SK-N-SH (cell line): ENCODE results near the gene CLMP. TPM values are rescaled to one million over a fixed set of nuclear protein-coding genes. Genes with fewer than 3 reads are reported as not detected.

Experiments used
- CTCF ChIA-PET: fragments of 300-600, 350-600 bp; formaldehyde crosslinking; extraction: SDS; loops from one replicate; lab custom pipeline; 2021; lab: Yijun Ruan, JAX
- POLR2A ChIA-PET: fragments of 350-600 bp; sonication (Branson Sonifier 250); formaldehyde crosslinking; extraction: SDS; loops from one replicate; lab custom pipeline; 2020; ENCODE audit warnings: antibody characterized with exemption, inconsistent platforms; lab: Yijun Ruan, JAX
- DNase-seq: peaks from one replicate; pipeline ENCODE4 v3.0.0; 2012
- H2AFZ ChIP-seq: fragments of 200-600 bp; sonication (generic); 2 replicates; pipeline ENCODE4 v1.8.1; 2016; ENCODE audit warnings: antibody characterized with exemption, mild to moderate bottlenecking, low read depth
- H3F3A ChIP-seq: fragments of 200-600 bp; sonication (generic); replicated peaks from 2 replicates; pipeline ENCODE3; 2016; ENCODE audit warnings: antibody characterized with exemption, mild to moderate bottlenecking; ENCODE audit not compliant: insufficient read depth
- H3K27ac ChIP-seq, 2 experiments: fragments of 200-500 bp in 1 of 2; fragments of 200-600 bp in 1 of 2; sonication (Bioruptor generic) in 1 of 2; sonication (generic), shearing (Covaris generic) in 1 of 2; 2 replicates each; pipeline versions ENCODE4 v1.5.1 to v1.6.1; 2014 to 2016; ENCODE audit warnings: low read depth in 2 of 2, inconsistent platforms in 1 of 2, low read length in 1 of 2, mild to moderate bottlenecking in 1 of 2, mixed read lengths in 1 of 2
- H3K27me3 ChIP-seq: fragments of 200-600 bp; sonication (generic), shearing (Covaris generic); 2 replicates; pipeline ENCODE4 v1.6.1; 2016; ENCODE audit warnings: mixed run types; ENCODE audit not compliant: insufficient read depth
- H3K36me3 ChIP-seq, 2 experiments: fragments of 200-500 bp in 1 of 2; fragments of 200-600 bp in 1 of 2; sonication (Bioruptor generic) in 1 of 2; sonication (generic) in 1 of 2; replicated peaks in 1 of 2; 2 replicates each; pipeline versions ENCODE3 to v1.5.1; 2014 to 2016; ENCODE audit warnings: low read length in 1 of 2, mild to moderate bottlenecking in 1 of 2; ENCODE audit not compliant: insufficient read depth in 2 of 2, control insufficient read depth in 1 of 2
- H3K4me1 ChIP-seq, 2 experiments: fragments of 200-500 bp in 1 of 2; fragments of 200-600 bp in 1 of 2; sonication (Bioruptor generic) in 1 of 2; sonication (generic), shearing (Covaris generic) in 1 of 2; 2 replicates each; pipeline versions ENCODE4 v1.5.1 to v1.6.1; 2014 to 2016; ENCODE audit warnings: low read depth in 1 of 2, low read length in 1 of 2, mixed run types in 1 of 2; ENCODE audit not compliant: insufficient read depth in 2 of 2, control insufficient read depth in 1 of 2
- H3K4me2 ChIP-seq: fragments of 200-600 bp; sonication (generic), shearing (Covaris generic); 2 replicates; pipeline ENCODE4 v1.6.1; 2017; ENCODE audit warnings: mixed run types
- H3K4me3 ChIP-seq, 2 experiments: fragments of 200-500 bp in 1 of 2; fragments of 200-600 bp in 1 of 2; sonication (Bioruptor generic) in 1 of 2; sonication (generic), shearing (Covaris generic) in 1 of 2; 2 replicates each; pipeline versions ENCODE4 v1.5.1 to v1.8.1; 2014 to 2016; ENCODE audit warnings: low read depth in 2 of 2, inconsistent platforms in 1 of 2, low read length in 1 of 2, mild to moderate bottlenecking in 1 of 2, mixed read lengths in 1 of 2, moderate library complexity in 1 of 2
- H3K79me2 ChIP-seq: fragments of 200-600 bp; sonication (generic); 2 replicates; pipeline ENCODE4 v1.8.1; 2017; ENCODE audit warnings: mild to moderate bottlenecking; ENCODE audit not compliant: insufficient read depth
- H3K9ac ChIP-seq: fragments of 200-600 bp; sonication (generic); 2 replicates; pipeline ENCODE4 v1.6.1; 2017; ENCODE audit warnings: mixed run types
- H3K9me2 ChIP-seq: fragments of 200-600 bp; sonication (generic); 2 replicates; pipeline ENCODE4 v1.6.1; 2017; ENCODE audit warnings: mixed run types
- H3K9me3 ChIP-seq: fragments of 200-600 bp; sonication (generic); 2 replicates; pipeline ENCODE4 v1.6.1; 2017; ENCODE audit warnings: mixed run types, mild to moderate bottlenecking, moderate library complexity
- H4K20me1 ChIP-seq: fragments of 200-600 bp; sonication (generic); 2 replicates; pipeline ENCODE4 v1.6.1; 2017; ENCODE audit warnings: mild to moderate bottlenecking, mixed run types; ENCODE audit not compliant: insufficient read depth
- CHD2 ChIP-seq: fragments of 150-350 bp; IDR thresholded peaks from 2 replicates; pipeline ENCODE4 v1.6.1; 2018; ENCODE audit warnings: low read length; ENCODE audit not compliant: partially characterized antibody
- NFIC ChIP-seq: IDR thresholded peaks from 2 replicates; pipeline ENCODE4 v1.4.0; 2012; ENCODE audit warnings: borderline replicate concordance
- POLR2AphosphoS5 ChIP-seq: IDR thresholded peaks from 2 replicates; pipeline ENCODE4 v1.6.1; 2012; ENCODE audit warnings: low read depth, low read length
- RAD21 ChIP-seq: IDR thresholded peaks from 2 replicates; pipeline ENCODE4 v1.6.1; 2012; ENCODE audit warnings: mild to moderate bottlenecking, low read length
- RXRA ChIP-seq: IDR thresholded peaks from 2 replicates; pipeline ENCODE4 v1.4.0; 2012; ENCODE audit warnings: low read depth, mild to moderate bottlenecking, borderline replicate concordance
- TAF1 ChIP-seq: IDR thresholded peaks from 2 replicates; pipeline ENCODE4 v1.6.1; 2012; ENCODE audit warnings: low read depth, mild to moderate bottlenecking, low read length, moderate library complexity, borderline replicate concordance
- WGBS: methylation state at CpG from one replicate; pipeline ENCODE4 v1.1.6; 2017; ENCODE audit warnings: low lambda C conversion rate; 5-methylcytosine and 5-hydroxymethylcytosine counted together
- polyA plus RNA-seq, 3 experiments: library from polyadenylated mRNA; depleted of rRNA; stranded (reverse); fragments of >200 nt; gene quantifications; 2 replicates each; pipeline ENCODE4 v1.2.3, GENCODE V29; 2012
- TF ChIP-seq, protein P1 (sequence below): fragments of 200-600 bp; sonication (generic); IDR thresholded peaks from 2 replicates; pipeline ENCODE4 v1.6.1; 2017; ENCODE audit warnings: antibody characterized with exemption, mild to moderate bottlenecking, moderate library complexity
- TF ChIP-seq, protein P2 (sequence below): IDR thresholded peaks from 2 replicates; pipeline ENCODE4 v1.6.1; 2012; ENCODE audit warnings: mild to moderate bottlenecking, low read depth, low read length, moderate library complexity
- TF ChIP-seq, protein P3 (sequence below): fragments of 150-350 bp; IDR thresholded peaks from 2 replicates; pipeline ENCODE4 v1.6.1; 2016; ENCODE audit warnings: mild to moderate bottlenecking, low read depth, low read length

Gene CLMP
- polyA plus RNA-seq, 1 of the 3 experiments (the other 2 are of a cell fraction) = 61.9 TPM

DNA sequence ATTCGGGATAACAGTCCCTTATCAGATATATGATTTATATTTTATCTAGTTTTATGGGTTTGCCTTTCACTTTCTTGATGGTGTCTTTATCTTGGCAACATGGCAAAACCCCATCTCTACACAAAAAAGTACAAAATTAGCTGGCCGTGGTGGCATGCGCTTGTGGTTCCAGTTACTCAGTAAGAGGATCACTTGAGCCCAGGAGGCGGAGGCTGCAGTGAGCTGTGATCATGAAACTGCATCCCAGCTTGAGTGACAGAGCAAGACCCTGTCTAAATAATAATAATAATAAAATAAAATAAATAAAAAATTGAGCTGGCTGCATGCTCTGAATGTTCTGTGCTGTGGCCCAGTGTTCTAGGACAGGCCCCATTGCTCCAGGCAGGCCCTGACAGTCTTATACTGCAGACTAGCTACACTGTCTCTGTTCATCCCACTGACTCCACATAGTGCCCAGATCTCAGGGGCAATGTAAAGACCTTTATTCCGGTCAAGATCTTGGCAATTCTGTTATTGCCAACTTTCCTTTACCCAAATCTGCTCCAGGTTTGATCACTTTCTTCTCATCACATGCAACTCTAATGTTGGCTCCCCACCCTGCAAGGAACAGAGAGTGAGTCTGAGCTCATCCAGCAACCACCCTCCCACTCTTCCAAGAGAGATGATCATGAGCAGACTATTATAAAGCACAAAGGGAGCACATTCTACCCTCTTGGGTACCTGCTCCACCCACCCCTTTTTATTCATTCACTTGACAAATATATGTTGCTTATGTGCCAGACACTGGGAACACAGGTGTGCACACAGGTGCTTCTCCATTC, 141.9 kb downstream of the CLMP start:
- Histone ChIP-seq H3K27ac (peak overlapping the region in 1 of 2 experiments; percentile 99; a peak in 1 of 4 replicates), H3K9me2 (no peaks in the 10 kb centered on the region), H3K9me3 (no peaks in the 10 kb centered on the region), H3K9ac (no peak overlapping the region), H3K79me2 (peaks cover 15% of the 10 kb centered on the region), H2AFZ (no peak overlapping the region), H4K20me1 (peaks cover 46% of the 10 kb centered on the region), H3K4me1 (peaks cover under 1 to 11% of the 10 kb centered on the region in 2 experiments; a peak in 3 of 4 replicates), H3K27me3 (no peaks in the 10 kb centered on the region), H3K4me2 (no peak overlapping the region), H3K4me3 (no peak overlapping the region), H3F3A (peaks cover 61% of the 10 kb centered on the region), H3K36me3 (peaks cover 39 to 42% of the 10 kb centered on the region in 2 experiments)
- POLR2A ChIA-PET = interaction anchor here (0.5 to 1.5 kb wide), 4 partner anchors 9 to 190 kb away, joined by 3 to 11 read pairs (median 4); partner anchors contain the start of gene HSPA8
- CTCF ChIA-PET = interaction anchor here (0.6 to 5.9 kb wide), 21 partner anchors 8 to 425 kb away, joined by 3 to 74 read pairs (median 6); partner anchors contain the start of gene HSPA8
- 93% methylated on average over 5 of the region's 5 CpGs for WGBS
- no peak for DNase-seq
- TF ChIP-seq TAF1 (no peak), POLR2AphosphoS5 (peak; percentile 66; the same call in 1 of the 2 replicates), RXRA (no peak), RAD21 (no peak), CHD2 (no peak), NFIC (no peak)
- TF ChIP-seq, protein P1, sequence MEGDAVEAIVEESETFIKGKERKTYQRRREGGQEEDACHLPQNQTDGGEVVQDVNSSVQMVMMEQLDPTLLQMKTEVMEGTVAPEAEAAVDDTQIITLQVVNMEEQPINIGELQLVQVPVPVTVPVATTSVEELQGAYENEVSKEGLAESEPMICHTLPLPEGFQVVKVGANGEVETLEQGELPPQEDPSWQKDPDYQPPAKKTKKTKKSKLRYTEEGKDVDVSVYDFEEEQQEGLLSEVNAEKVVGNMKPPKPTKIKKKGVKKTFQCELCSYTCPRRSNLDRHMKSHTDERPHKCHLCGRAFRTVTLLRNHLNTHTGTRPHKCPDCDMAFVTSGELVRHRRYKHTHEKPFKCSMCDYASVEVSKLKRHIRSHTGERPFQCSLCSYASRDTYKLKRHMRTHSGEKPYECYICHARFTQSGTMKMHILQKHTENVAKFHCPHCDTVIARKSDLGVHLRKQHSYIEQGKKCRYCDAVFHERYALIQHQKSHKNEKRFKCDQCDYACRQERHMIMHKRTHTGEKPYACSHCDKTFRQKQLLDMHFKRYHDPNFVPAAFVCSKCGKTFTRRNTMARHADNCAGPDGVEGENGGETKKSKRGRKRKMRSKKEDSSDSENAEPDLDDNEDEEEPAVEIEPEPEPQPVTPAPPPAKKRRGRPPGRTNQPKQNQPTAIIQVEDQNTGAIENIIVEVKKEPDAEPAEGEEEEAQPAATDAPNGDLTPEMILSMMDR = no peak
- TF ChIP-seq, protein P2, sequence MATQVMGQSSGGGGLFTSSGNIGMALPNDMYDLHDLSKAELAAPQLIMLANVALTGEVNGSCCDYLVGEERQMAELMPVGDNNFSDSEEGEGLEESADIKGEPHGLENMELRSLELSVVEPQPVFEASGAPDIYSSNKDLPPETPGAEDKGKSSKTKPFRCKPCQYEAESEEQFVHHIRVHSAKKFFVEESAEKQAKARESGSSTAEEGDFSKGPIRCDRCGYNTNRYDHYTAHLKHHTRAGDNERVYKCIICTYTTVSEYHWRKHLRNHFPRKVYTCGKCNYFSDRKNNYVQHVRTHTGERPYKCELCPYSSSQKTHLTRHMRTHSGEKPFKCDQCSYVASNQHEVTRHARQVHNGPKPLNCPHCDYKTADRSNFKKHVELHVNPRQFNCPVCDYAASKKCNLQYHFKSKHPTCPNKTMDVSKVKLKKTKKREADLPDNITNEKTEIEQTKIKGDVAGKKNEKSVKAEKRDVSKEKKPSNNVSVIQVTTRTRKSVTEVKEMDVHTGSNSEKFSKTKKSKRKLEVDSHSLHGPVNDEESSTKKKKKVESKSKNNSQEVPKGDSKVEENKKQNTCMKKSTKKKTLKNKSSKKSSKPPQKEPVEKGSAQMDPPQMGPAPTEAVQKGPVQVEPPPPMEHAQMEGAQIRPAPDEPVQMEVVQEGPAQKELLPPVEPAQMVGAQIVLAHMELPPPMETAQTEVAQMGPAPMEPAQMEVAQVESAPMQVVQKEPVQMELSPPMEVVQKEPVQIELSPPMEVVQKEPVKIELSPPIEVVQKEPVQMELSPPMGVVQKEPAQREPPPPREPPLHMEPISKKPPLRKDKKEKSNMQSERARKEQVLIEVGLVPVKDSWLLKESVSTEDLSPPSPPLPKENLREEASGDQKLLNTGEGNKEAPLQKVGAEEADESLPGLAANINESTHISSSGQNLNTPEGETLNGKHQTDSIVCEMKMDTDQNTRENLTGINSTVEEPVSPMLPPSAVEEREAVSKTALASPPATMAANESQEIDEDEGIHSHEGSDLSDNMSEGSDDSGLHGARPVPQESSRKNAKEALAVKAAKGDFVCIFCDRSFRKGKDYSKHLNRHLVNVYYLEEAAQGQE = no peak
- TF ChIP-seq, protein P3, sequence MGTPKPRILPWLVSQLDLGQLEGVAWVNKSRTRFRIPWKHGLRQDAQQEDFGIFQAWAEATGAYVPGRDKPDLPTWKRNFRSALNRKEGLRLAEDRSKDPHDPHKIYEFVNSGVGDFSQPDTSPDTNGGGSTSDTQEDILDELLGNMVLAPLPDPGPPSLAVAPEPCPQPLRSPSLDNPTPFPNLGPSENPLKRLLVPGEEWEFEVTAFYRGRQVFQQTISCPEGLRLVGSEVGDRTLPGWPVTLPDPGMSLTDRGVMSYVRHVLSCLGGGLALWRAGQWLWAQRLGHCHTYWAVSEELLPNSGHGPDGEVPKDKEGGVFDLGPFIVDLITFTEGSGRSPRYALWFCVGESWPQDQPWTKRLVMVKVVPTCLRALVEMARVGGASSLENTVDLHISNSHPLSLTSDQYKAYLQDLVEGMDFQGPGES = no peak
